ENCODE results near the gene FAM131C. TPM values are rescaled to one million over a fixed set of nuclear protein-coding genes. Genes with fewer than 3 reads are reported as not detected.
"Not testable (repeated sequence)": the region's sequence is repeated elsewhere in the genome, so short reads cannot be mapped to it uniquely, and the experiment has no call there.

FAM131C gene
- total RNA-seq, 6 experiments from 2014 or later = 0.19 to 1.00 TPM; not detected in 4

DNA sequence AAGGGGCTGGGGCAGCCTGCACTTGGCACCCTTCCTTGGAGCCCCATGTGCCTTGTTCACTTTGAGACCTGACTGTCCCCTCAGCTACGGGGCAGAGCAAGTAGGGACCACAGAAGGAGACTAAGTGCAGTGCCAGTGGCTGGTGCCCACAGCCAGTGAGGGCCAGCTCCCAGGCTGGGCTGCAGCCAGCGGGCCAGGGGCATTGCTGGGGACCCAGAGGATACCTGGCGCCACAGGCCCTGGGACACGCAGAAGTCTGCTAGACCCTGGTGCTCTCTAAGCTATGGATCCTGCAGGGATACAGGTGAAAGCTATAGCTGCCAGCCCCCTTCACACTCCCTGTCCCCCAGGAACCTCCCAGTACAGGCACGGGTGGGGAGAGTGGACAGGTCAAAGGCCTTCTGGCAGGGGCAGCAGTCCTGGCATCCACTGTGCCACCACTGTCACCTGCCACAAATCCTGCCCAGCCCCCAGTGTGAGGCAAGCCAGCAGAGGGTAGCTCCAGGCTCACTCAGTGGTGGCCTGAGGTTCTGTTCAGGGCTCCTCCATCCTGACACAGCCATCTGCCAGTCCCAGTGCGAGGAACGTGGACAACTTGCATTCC, 50.3 kb downstream of the FAM131C start:
- no peaks in the 10 kb centered on the region for H3K27me3 ChIP-seq
- no peaks in the 10 kb centered on the region for H3K36me3 ChIP-seq
- peaks cover 0 to 12% (median 5%) of the 10 kb centered on the region in 4 donors for H3K4me1 ChIP-seq
- WGBS (ENCODE audit: insufficient coverage, low coverage, low lambda C conversion rate, missing lambda C conversion rate) = 0% methylated on average over 1 of the region's 7 CpGs
- no peak overlapping the region for H3K4me3 ChIP-seq
- ATAC-seq (peak; percentile 82 to 93 (median 90)), DNase-seq (peak; percentile 62 to 83 (median 79))
- no peak overlapping the region for H3K27ac ChIP-seq
- TF ChIP-seq POLR2A (IDR thresholded peaks at IDR 0.05) = no peak
- TF ChIP-seq, protein P1, sequence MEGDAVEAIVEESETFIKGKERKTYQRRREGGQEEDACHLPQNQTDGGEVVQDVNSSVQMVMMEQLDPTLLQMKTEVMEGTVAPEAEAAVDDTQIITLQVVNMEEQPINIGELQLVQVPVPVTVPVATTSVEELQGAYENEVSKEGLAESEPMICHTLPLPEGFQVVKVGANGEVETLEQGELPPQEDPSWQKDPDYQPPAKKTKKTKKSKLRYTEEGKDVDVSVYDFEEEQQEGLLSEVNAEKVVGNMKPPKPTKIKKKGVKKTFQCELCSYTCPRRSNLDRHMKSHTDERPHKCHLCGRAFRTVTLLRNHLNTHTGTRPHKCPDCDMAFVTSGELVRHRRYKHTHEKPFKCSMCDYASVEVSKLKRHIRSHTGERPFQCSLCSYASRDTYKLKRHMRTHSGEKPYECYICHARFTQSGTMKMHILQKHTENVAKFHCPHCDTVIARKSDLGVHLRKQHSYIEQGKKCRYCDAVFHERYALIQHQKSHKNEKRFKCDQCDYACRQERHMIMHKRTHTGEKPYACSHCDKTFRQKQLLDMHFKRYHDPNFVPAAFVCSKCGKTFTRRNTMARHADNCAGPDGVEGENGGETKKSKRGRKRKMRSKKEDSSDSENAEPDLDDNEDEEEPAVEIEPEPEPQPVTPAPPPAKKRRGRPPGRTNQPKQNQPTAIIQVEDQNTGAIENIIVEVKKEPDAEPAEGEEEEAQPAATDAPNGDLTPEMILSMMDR (IDR thresholded peaks at IDR 0.05) = no peak
- intact Hi-C loops (cut with DNase I) = no loop called here
- H3K9me3 ChIP-seq = no peaks in the 10 kb centered on the region

DNA sequence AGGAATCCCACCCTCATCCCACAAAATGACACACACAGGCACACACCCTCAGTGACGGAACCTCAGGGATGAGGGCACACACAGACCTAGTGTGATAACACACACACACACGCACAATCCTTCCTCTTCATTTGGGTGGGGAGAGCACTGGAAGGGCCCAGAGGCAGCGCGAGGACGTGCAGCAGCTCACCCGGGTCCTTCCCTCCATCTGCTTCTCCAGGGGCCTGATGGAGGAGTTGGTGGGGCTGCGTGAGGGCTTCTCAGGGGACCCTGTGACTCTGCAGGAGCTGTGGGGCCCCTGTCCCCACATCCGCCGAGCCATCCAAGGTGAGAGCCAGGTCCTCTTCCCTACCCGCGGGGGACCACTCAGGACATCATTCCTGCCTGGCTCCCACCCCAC, 51.1 kb downstream of the FAM131C start:
- H3K36me3 ChIP-seq = no peaks in the 10 kb centered on the region
- peaks cover 0 to 12% (median 5%) of the 10 kb centered on the region in 4 donors for H3K4me1 ChIP-seq
- H3K4me3 ChIP-seq = no peak overlapping the region
- intact Hi-C loops (cut with DNase I) = no loop called here
- no peak for ATAC-seq
- no peak overlapping the region for H3K27ac ChIP-seq
- no peaks in the 10 kb centered on the region for H3K27me3 ChIP-seq
- no peak for TF ChIP-seq POLR2A (IDR thresholded peaks at IDR 0.05)
- no peak for DNase-seq
- WGBS (ENCODE audit: insufficient coverage, low coverage, low lambda C conversion rate, missing lambda C conversion rate) = no CpG with 5 or more reads among the region's 11 CpGs
- no peaks in the 10 kb centered on the region for H3K9me3 ChIP-seq

DNA sequence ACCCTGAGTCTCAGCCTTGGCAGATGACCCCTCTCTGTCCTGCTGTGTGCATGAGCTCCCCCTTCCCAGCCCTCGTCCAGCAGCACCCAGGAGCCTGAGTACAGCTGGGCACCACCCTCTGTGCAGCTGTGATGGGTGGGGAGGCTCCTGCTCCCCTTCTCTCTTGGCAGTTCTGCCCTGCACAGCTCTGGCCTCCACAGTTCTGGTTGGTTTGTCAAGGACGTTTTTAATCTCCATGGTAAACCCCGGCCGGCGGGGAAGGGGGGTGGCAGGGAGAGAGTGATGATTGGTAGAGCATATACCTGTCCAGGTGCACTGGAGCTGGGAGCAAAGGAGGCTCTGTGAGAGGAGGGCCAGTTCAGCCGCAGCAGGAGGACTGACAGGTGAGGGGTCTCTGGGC, 51.8 kb downstream of the FAM131C start, which contains the start of gene CLCNKA:
Gene CLCNKA, plus strand, starts transcription at position 356 of the 400 bp plus-strand sequence. CDS start 584 bp downstream, outside the sequence.
- DNase-seq = no peak
- Histone ChIP-seq H3K36me3 (no peaks in the 10 kb centered on the region), H3K27me3 (no peaks in the 10 kb centered on the region), H3K9me3 (no peaks in the 10 kb centered on the region), H3K4me3 (no peak within 1 kb of the TSS), H3K4me1 (peaks cover 0 to 12% (median 4%) of the 10 kb centered on the region in 4 donors), H3K27ac (no peak within 1 kb of the TSS)
- TF ChIP-seq, protein P1 (IDR thresholded peaks at IDR 0.05) = no peak
- no peak for TF ChIP-seq POLR2A (IDR thresholded peaks at IDR 0.05)
- intact Hi-C loops (cut with DNase I) = no loop called here
- ATAC-seq = no peak
- 89% methylated on average over 4 of the region's 6 CpGs for WGBS (ENCODE audit: insufficient coverage, low coverage, low lambda C conversion rate, missing lambda C conversion rate)

DNA sequence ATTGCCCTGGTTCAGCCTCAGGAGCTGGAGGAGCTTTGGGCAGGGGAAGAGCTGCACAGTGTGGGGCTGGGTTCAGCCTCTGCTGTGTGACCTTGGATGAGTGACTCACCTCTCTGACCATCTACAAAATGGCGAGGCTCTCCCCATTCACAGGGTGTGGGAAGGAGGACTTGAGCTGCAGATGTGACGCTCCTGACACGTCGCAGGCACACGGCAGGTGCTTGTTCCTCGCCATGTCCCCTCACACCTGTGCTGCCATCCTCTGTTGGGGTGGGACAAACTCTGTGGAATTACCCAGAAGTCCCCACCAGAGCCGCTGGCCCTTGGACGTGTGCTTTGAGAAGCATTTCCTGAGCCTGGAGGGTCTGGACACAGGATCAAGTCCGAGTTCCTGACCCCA, 52.6 kb downstream of the FAM131C start:
- WGBS (ENCODE audit: insufficient coverage, low coverage, low lambda C conversion rate, missing lambda C conversion rate) = no CpG with 5 or more reads among the region's 9 CpGs
- H3K27ac ChIP-seq; H3K9me3 ChIP-seq; ATAC-seq; DNase-seq; H3K4me3 ChIP-seq; H3K27me3 ChIP-seq; intact Hi-C loops (cut with DNase I); H3K36me3 ChIP-seq: not testable (repeated sequence)
- H3K4me1 ChIP-seq = peaks cover 0 to 12% (median 4%) of the 10 kb centered on the region in 4 donors

DNA sequence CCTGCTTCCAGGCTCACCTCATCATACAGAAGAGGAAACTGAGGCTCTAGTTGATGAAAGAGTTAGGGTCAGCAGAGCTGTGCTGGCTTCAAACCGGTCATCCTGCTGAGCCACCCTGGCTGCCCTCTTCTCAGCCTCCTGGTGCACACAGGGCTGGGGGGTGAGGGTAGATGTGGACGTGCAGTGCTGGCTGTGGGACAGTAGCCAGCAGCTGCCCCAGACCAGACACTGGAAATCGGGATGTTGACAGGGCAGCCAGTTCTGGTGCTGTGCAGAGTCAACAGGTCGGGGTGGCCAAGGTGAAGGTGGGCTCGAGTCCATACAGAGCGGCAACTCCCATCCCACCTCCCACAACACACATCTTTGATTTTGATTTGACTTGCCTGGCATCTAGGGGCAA, 53.1 kb downstream of the FAM131C start:
- DNase-seq (no peak), ATAC-seq (no peak)
- Histone ChIP-seq H3K4me3 (no peak overlapping the region), H3K4me1 (peaks cover 0 to 12% (median 4%) of the 10 kb centered on the region in 4 donors), H3K27me3 (no peaks in the 10 kb centered on the region), H3K27ac (no peak overlapping the region), H3K36me3 (no peaks in the 10 kb centered on the region), H3K9me3 (no peaks in the 10 kb centered on the region)
- intact Hi-C loops (cut with DNase I) = no loop called here
- TF ChIP-seq, protein P1 (IDR thresholded peaks at IDR 0.05) = no peak
- TF ChIP-seq POLR2A (IDR thresholded peaks at IDR 0.05) = no peak
- WGBS (ENCODE audit: insufficient coverage, low coverage, low lambda C conversion rate, missing lambda C conversion rate) = 0% methylated on average over 1 of the region's 6 CpGs
